ENCODE data around the gene JMJD8. TPM values are rescaled to one million over a fixed set of nuclear protein-coding genes. Genes with fewer than 3 reads are reported as not detected.

JMJD8 gene
- polyA plus RNA-seq, 1 donor (not counting 4 experiments of a cell fraction or from before 2014, with no cell fraction given), result 20.1 TPM

- Histone ChIP-seq H3K4me3 (ENCODE audit: control insufficient read depth in 2 of 3, extremely low read depth in 1 of 3, insufficient read depth in 2 of 3, low read depth in 1 of 3, low read length in 3 of 3) (peak within 1 kb of the TSS; percentile 54 to 72 (median 54)), H2AFZ (ENCODE audit: control insufficient read depth, low read length) (no peak within 1 kb of the TSS), H3K4me2 (ENCODE audit: control insufficient read depth, extremely low read depth, insufficient read depth, low read depth, low read length) (peak within 1 kb of the TSS; percentile 70), H4K20me1 (ENCODE audit: control insufficient read depth, extremely low read depth, insufficient read depth, low read length) (peaks cover 8% of the 10 kb centered on the region), H3K36me3 (ENCODE audit: control insufficient read depth in 2 of 2, extremely low read depth in 1 of 2, insufficient read depth in 2 of 2, low read length in 2 of 2) (no peaks in the 10 kb centered on the region), H3K79me2 (ENCODE audit: control insufficient read depth, insufficient read depth, low read length) (peaks cover 8% of the 10 kb centered on the region), H3K4me1 (ENCODE audit: control insufficient read depth, extremely low read depth, insufficient read depth, low read length) (peaks cover 24% of the 10 kb centered on the region), H3K9ac (ENCODE audit: control insufficient read depth, extremely low read depth, insufficient read depth, low read length) (peak within 1 kb of the TSS; percentile 52), H3K27ac (ENCODE audit: control insufficient read depth, insufficient read depth, low read length) (peak within 1 kb of the TSS; percentile 20), H3K27me3 (ENCODE audit: control insufficient read depth, extremely low read depth, insufficient read depth, low read length) (peaks cover 18% of the 10 kb centered on the region), H3K9me3 (ENCODE audit: control insufficient read depth, low read depth, low read length) (no peaks in the 10 kb centered on the region), H3K9me1 (ENCODE audit: control insufficient read depth, extremely low read depth, insufficient read depth, low read length) (no peaks in the 10 kb centered on the region)
- dilution Hi-C loops (cut with MboI; ENCODE audit: extremely low pct_ligation_motif_present, low sequenced_read_pairs), result no loop called here
- FAIRE-seq, result no peak
- DNase-seq (ENCODE audit: low read depth, low spot score), result no peak
- TF ChIP-seq CTCF (optimal IDR thresholded peaks at IDR 0.05 in 1 of 3, IDR thresholded peaks at IDR 0.05 in 1 of 3, conservative IDR thresholded peaks at IDR 0.05 in 1 of 3; ENCODE audit: extremely low read depth in 1 of 3, insufficient read depth in 2 of 3, low read length in 3 of 3), result no peak
- TF ChIP-seq EZH2 (IDR thresholded peaks at IDR 0.05; ENCODE audit: low read length), result no peak
Measured at GRCh38 chr16:714558-715476, 30.7 kb upstream of the JMJD8 start, which contains the start of gene METRN. Gene METRN, plus strand, starts transcription at chr16:715118. Its CDS starts 172 bp downstream, at chr16:715290.

- Histone ChIP-seq H2AFZ (ENCODE audit: control insufficient read depth, low read length) (no peak overlapping the region), H3K9me1 (ENCODE audit: control insufficient read depth, extremely low read depth, insufficient read depth, low read length) (no peaks in the 10 kb centered on the region), H3K36me3 (ENCODE audit: control insufficient read depth in 2 of 2, extremely low read depth in 1 of 2, insufficient read depth in 2 of 2, low read length in 2 of 2) (no peaks in the 10 kb centered on the region), H3K9ac (ENCODE audit: control insufficient read depth, extremely low read depth, insufficient read depth, low read length) (no peak overlapping the region), H3K4me2 (ENCODE audit: control insufficient read depth, extremely low read depth, insufficient read depth, low read depth, low read length) (peak overlapping the region; percentile 37), H3K27ac (ENCODE audit: control insufficient read depth, insufficient read depth, low read length) (no peak overlapping the region), H3K79me2 (ENCODE audit: control insufficient read depth, insufficient read depth, low read length) (peaks cover 8% of the 10 kb centered on the region), H3K27me3 (ENCODE audit: control insufficient read depth, extremely low read depth, insufficient read depth, low read length) (peaks cover 26% of the 10 kb centered on the region), H4K20me1 (ENCODE audit: control insufficient read depth, extremely low read depth, insufficient read depth, low read length) (peaks cover 6% of the 10 kb centered on the region), H3K4me3 (ENCODE audit: control insufficient read depth in 2 of 3, extremely low read depth in 1 of 3, insufficient read depth in 2 of 3, low read depth in 1 of 3, low read length in 3 of 3) (no peak overlapping the region), H3K9me3 (ENCODE audit: control insufficient read depth, low read depth, low read length) (no peaks in the 10 kb centered on the region), H3K4me1 (ENCODE audit: control insufficient read depth, extremely low read depth, insufficient read depth, low read length) (peaks cover 20% of the 10 kb centered on the region)
- dilution Hi-C loops (cut with MboI; ENCODE audit: extremely low pct_ligation_motif_present, low sequenced_read_pairs), result no loop called here
- no peak for DNase-seq (ENCODE audit: low read depth, low spot score)
- no peak for TF ChIP-seq CTCF (optimal IDR thresholded peaks at IDR 0.05 in 1 of 3, IDR thresholded peaks at IDR 0.05 in 1 of 3, conservative IDR thresholded peaks at IDR 0.05 in 1 of 3; ENCODE audit: extremely low read depth in 1 of 3, insufficient read depth in 2 of 3, low read length in 3 of 3)
- TF ChIP-seq EZH2 (IDR thresholded peaks at IDR 0.05; ENCODE audit: low read length), result no peak
- FAIRE-seq, result no peak
Measured at GRCh38 chr16:714079-714478, 29.9 kb upstream of the JMJD8 start.

Measured in keratinocyte (primary cell).